Measurements from ENCODE around the gene GJA3. TPM values are rescaled to one million over a fixed set of nuclear protein-coding genes. Genes with fewer than 3 reads are reported as not detected.

GJA3 gene
- polyA plus RNA-seq, 1 experiment: 0.13 TPM

- POLR2A ChIA-PET: interaction anchor here (0.6 kb wide), 3 partner anchors 12 to 243 kb away, joined by 4 to 12 read pairs (median 8); no protein-coding TSS in a partner anchor
- Histone ChIP-seq H3K36me3 (ENCODE audit: control insufficient read depth, insufficient read depth, low read length) (no peaks in the 10 kb centered on the region), H3K27me3 (ENCODE audit: control insufficient read depth, insufficient read depth, low read length) (no peaks in the 10 kb centered on the region), H3K4me3 (ENCODE audit: low read depth, low read length) (peak overlapping the region; percentile 60)
- DNase-seq (ENCODE audit: low read depth): no peak
- CTCF ChIA-PET: interaction anchor here (1.0 to 2.5 kb wide), 4 partner anchors 9 to 30 kb away, joined by 3 to 16 read pairs (median 3); no protein-coding TSS in a partner anchor
- no peak for TF ChIP-seq CTCF (IDR thresholded peaks at IDR 0.05; ENCODE audit: insufficient read depth, low read depth, low read length)
These were observed 42.3 kb downstream of the GJA3 start for GRCh38 chr13:20118268-20119140.

GRCh38 chr13:20116213-20116612 is 44.6 kb downstream of the GJA3 start:
- CTCF ChIA-PET: no interaction called here

GRCh38 chr13:20114066-20114610 is 46.7 kb downstream of the GJA3 start:
- no peak for DNase-seq (ENCODE audit: low read depth)
- ChIA-PET CTCF (no interaction called here), POLR2A (no interaction called here)
- H3K36me3 ChIP-seq (ENCODE audit: control insufficient read depth, insufficient read depth, low read length): no peaks in the 10 kb centered on the region
- H3K4me3 ChIP-seq (ENCODE audit: low read depth, low read length): no peak overlapping the region
- no peak for TF ChIP-seq CTCF (IDR thresholded peaks at IDR 0.05; ENCODE audit: insufficient read depth, low read depth, low read length)
- no peaks in the 10 kb centered on the region for H3K27me3 ChIP-seq (ENCODE audit: control insufficient read depth, insufficient read depth, low read length)

More at GRCh38 chr13:20116213-20116612, 44.6 kb downstream of the GJA3 start:
- TF ChIP-seq CTCF (IDR thresholded peaks at IDR 0.05; ENCODE audit: insufficient read depth, low read depth, low read length): no peak
- POLR2A ChIA-PET: no interaction called here
- Histone ChIP-seq H3K27me3 (ENCODE audit: control insufficient read depth, insufficient read depth, low read length) (no peaks in the 10 kb centered on the region), H3K4me3 (ENCODE audit: low read depth, low read length) (no peak overlapping the region), H3K36me3 (ENCODE audit: control insufficient read depth, insufficient read depth, low read length) (no peaks in the 10 kb centered on the region)
- DNase-seq (ENCODE audit: low read depth): no peak

- no peak for DNase-seq (ENCODE audit: low read depth)
- no peak for TF ChIP-seq CTCF (IDR thresholded peaks at IDR 0.05; ENCODE audit: insufficient read depth, low read depth, low read length)
- Histone ChIP-seq H3K27me3 (ENCODE audit: control insufficient read depth, insufficient read depth, low read length) (peaks cover 10% of the 10 kb centered on the region), H3K36me3 (ENCODE audit: control insufficient read depth, insufficient read depth, low read length) (no peaks in the 10 kb centered on the region), H3K4me3 (ENCODE audit: low read depth, low read length) (no peak overlapping the region)
- ChIA-PET POLR2A (no interaction called here), CTCF (no interaction called here)
These were observed 51.8 kb downstream of the GJA3 start for GRCh38 chr13:20109037-20109436.

GRCh38 chr13:20106742-20107141 is 54.1 kb downstream of the GJA3 start:
- ChIA-PET CTCF (interaction anchor here (1.0 to 1.2 kb wide), 3 partner anchors 11 to 15 kb away, joined by 3 read pairs; no protein-coding TSS in a partner anchor), POLR2A (interaction anchor here (0.6 kb wide), 1 partner anchor 12 kb away, joined by 8 read pairs; no protein-coding TSS in a partner anchor)
- Histone ChIP-seq H3K36me3 (ENCODE audit: control insufficient read depth, insufficient read depth, low read length) (no peaks in the 10 kb centered on the region), H3K4me3 (ENCODE audit: low read depth, low read length) (no peak overlapping the region), H3K27me3 (ENCODE audit: control insufficient read depth, insufficient read depth, low read length) (peaks cover 18% of the 10 kb centered on the region)
- no peak for TF ChIP-seq CTCF (IDR thresholded peaks at IDR 0.05; ENCODE audit: insufficient read depth, low read depth, low read length)
- DNase-seq (ENCODE audit: low read depth): no peak

Data from BJ (cell line).